GM12865 (cell line): ENCODE measurements around the gene C17orf114.
"Not testable (repeated sequence)": the region's sequence is repeated elsewhere in the genome, so short reads cannot be mapped to it uniquely, and the experiment has no call there.

Source experiments
- DNase-seq: peaks from one replicate; pipeline ENCODE4 v3.0.0; 2010; ENCODE audit warnings: low read depth
- H3K4me3 ChIP-seq: 2 replicates; pipeline ENCODE4 v1.5.1; 2011; ENCODE audit warnings: mild to moderate bottlenecking, low read depth, low read length, control low read depth
- TF ChIP-seq, protein P1 (sequence below): IDR thresholded peaks from 2 replicates; pipeline ENCODE4 v1.5.1; 2011; ENCODE audit warnings: low read length, control low read depth, low read depth, inconsistent platforms; ENCODE audit not compliant: insufficient read depth; ENCODE audit errors: missing control alignments

C17orf114 gene

DNA sequence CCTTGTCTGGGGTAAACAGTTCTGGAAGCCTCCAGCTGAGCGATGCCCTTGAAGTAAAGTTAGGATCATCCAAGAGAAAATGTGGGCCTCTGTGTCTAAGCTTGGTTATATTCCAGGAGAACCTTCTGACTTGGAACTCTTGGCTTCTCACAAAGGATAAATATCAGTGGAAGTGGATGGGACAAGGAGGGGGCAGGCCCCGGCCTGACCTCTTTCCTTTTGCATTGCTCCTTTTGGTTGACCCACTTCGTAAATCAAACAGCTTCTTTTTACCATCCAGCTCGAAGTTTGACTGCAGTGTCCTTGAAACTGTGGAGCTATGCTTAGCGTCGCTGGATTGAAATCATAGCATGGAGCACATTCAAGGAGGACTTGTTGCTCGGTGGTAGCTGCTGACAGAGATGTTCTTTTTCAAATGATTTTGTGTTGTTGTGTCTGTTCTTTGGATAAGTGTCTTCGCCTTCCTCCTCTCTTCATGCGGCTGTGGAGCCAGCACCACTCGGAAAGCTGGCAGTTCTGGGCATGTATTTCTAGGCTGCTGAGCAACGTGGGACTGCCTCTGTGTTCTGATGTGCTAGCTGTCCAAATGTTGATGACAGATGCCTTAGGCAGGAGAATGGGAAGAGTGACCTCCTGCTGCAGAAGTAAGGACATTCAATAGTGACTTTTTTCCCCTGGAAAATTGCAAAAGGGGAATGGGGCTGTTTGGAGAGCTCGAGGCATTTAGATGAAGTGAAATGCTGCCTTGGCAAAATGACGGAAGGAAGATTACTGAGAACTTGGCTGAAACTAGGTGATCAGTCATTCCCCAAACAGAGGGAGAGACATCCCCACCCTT, 35.6 kb upstream of the C17orf114 start:
- DNase-seq, result no peak
- TF ChIP-seq, protein P1, sequence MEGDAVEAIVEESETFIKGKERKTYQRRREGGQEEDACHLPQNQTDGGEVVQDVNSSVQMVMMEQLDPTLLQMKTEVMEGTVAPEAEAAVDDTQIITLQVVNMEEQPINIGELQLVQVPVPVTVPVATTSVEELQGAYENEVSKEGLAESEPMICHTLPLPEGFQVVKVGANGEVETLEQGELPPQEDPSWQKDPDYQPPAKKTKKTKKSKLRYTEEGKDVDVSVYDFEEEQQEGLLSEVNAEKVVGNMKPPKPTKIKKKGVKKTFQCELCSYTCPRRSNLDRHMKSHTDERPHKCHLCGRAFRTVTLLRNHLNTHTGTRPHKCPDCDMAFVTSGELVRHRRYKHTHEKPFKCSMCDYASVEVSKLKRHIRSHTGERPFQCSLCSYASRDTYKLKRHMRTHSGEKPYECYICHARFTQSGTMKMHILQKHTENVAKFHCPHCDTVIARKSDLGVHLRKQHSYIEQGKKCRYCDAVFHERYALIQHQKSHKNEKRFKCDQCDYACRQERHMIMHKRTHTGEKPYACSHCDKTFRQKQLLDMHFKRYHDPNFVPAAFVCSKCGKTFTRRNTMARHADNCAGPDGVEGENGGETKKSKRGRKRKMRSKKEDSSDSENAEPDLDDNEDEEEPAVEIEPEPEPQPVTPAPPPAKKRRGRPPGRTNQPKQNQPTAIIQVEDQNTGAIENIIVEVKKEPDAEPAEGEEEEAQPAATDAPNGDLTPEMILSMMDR, result no peak

DNA sequence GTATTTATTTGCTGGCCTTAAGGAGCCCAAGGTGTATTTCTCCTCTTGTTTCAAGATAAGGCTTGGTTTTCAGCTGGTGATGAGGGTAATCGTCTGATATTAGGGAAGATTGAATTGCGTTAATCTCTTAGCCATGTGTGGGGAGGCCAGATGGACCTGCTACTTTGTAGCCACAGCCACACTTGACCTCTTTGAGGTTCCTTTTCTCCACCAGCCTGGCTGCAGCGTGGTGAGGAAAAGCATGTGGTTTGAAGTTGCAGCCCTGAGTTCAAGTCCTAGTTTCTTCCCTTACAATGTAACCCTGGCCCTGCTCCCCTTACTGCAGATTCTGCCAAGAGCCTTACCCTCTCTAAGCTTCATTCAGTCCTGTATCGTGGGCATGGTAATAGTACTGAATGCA, 34.1 kb upstream of the C17orf114 start:
- DNase-seq, result no peak
- H3K4me3 ChIP-seq, result no peak overlapping the region
- TF ChIP-seq, protein P1, result no peak

More for the DNA sequence above, 35.6 kb upstream of the C17orf114 start:
- H3K4me3 ChIP-seq, result no peak overlapping the region

DNA sequence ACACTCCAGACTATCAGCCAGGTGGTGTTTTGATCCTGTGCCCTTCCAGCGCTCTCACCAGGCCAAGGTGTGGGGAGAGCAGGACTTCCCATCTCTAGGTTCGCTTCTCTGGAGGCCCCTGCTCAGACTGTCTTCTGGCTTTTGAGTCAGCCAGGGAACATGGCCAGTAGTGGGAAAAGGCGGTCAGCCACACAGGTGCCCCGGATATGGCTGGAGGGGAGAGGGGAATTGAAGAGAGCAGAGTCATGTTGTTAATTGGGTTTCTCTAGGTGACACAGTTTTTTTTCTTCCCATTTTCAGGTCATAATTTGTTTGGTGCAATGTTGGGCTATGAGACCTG, 32.5 kb upstream of the C17orf114 start:
- no peak for DNase-seq
- H3K4me3 ChIP-seq, result peak overlapping the region; percentile 84
- TF ChIP-seq, protein P1, result no peak

DNA sequence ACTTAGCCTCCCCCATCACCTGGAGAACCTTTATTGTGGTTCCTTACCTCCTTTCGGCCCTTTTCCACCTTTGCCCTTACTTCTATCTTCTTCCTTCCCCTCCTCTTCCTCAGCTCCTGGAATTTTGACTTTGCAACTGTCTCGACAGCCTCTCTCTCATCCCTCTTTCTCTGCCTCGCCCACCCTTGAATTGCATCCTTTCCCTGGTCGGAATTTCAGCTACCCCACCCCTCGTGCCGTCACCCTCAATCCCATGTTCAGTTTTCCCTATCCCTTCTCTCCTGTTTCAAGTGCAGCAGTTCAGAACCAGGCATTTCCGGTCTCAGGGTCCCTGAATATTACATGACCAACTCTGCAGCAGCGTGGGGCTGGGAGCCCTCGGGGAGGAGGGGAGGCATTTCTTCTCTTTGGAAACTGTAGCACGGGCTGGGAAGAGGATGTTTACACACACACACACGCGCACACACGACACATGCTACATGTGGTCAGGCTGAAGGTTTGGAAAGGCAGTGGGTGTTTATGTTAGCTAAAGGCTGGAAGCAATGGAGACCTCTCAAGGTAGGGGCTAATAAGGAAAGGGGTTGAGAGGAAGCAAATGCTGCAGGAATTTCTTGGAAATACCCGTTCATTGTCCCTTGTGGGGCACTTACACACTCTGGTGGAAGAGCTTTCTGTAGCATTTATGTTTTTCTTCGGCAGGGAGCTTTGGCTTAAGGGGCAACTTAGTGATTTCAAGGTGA, 32.0 kb upstream of the C17orf114 start:
- H3K4me3 ChIP-seq, result peak overlapping the region; percentile 84
- DNase-seq, result peak; percentile 27
- TF ChIP-seq, protein P1, result no peak

DNA sequence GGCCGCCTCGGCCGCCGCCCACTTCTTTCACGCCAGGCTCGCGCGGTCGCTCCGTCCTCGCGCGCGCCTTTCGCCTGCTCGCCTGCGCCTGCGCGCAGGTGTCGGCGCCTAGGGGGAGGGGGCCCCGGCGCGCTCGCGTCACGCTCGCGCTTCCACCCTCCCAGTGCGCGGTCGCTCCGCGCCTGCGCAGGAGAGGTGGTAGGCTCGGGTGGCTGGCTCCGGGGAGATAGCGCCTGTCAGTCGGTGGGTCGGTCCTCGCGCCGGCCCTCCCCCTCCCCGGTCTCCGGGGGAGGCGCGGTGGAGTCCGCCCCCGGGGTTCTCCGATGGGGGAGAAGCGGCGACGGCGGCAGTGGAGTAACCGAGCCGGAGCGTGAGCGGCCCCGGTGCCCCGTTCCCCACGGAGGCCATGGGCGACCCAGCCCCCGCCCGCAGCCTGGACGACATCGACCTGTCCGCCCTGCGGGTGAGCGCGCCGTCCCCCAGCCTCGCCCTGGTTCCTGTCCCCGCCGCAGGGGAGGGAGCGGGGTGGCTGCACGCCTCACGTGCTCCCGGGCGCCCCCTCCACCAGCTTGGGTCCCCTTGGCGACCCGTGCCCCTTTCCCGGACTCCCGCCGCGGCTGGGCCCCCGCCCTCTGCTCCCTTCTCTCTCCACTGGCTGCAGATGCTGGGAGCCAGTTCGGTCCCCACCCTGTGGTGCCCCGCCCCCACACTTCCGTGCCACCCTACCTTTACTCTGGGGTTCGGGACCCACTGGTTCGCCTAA, 31.2 kb upstream of the C17orf114 start, which contains the start of gene MINK1:
MINK1 (plus strand) TSS at position 163 of the 763 bp plus-strand sequence; CDS start at position 407, 244 bp downstream.
- TF ChIP-seq, protein P1, result no peak
- peak; percentile 97 for DNase-seq
- peak within 1 kb of the TSS; percentile 84 for H3K4me3 ChIP-seq

DNA sequence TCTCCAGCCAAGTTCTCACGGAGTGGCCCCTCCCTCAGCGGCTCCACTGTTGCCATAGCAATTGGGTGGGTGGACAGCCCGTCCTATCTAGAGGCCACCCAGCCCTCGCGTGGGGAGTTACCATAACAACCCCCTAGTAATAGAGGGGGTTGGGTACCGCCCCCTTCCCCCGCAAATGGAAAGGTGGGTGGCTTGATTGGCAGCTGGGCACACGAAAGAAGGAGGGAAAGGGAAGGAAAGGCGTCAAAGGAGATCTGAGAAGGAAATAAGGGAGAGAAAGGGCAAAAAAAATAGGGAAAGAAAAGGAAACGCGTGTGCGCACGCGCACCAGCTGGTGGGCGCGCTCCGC, 30.7 kb upstream of the C17orf114 start:
- H3K4me3 ChIP-seq, result peak overlapping the region; percentile 84

DNA sequence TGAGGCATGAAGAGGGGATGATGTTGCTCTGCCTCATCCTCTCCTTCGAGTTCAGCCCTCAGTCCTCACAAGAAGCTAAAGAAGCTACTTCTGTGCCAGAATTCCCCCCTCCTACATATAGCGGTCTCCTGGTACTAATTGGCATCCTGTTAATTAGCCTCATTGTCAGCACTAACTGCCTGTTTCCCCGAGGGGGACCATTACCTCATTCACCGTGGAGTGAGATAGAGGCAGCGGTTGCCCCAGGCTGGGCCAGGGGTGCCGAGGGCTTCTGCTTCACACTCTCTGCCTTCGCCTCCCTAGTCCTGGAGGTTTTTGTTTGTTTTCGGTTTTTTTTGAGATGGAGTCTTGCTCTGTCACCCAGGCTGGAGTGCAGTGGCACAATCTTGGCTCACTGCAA, 25.3 kb upstream of the C17orf114 start:
- no peak for DNase-seq
- TF ChIP-seq, protein P1, result no peak
- H3K4me3 ChIP-seq, result no peak overlapping the region

More for the DNA sequence above, 30.7 kb upstream of the C17orf114 start:
- not testable (repeated sequence) for DNase-seq
